Right lobe of liver (tissue), 6 donors: ENCODE results near the gene ERGIC1. TPM values are rescaled to one million over a fixed set of nuclear protein-coding genes. Genes with fewer than 3 reads are reported as not detected.

Source experiments
- ATAC-seq, 4 donors: fragments of 200-7000 bp; cut with Tn5 transposase; one replicate each; pipeline ENCODE4 v1.9.1; 2020; ENCODE audit warnings: mild to moderate bottlenecking in 4 of 4, moderate library complexity in 4 of 4
- DNase-seq, 3 donors: peaks; one replicate each; pipeline ENCODE4 v3.0.0-alpha.2; 2020
- H3K27ac ChIP-seq, 3 donors: fragments of 200-600 bp; one replicate each; pipeline ENCODE4 v1.8.0; 2022
- H3K27me3 ChIP-seq, 2 donors: fragments of 200-600 bp; one replicate each; pipeline ENCODE4 v1.8.0; 2022
- H3K36me3 ChIP-seq, 4 donors: fragments of 200-600 bp; sonication (generic) in 1 of 4; one replicate each; pipeline versions ENCODE4 v1.5.1 to v1.8.0; 2017 to 2022; ENCODE audit warnings: control low read depth in 1 of 4
- H3K4me1 ChIP-seq, 4 donors: fragments of 200-600 bp; sonication (generic) in 1 of 4; one replicate each; pipeline versions ENCODE4 v1.5.1 to v1.8.0; 2017 to 2022; ENCODE audit warnings: control low read depth in 1 of 4
- H3K4me3 ChIP-seq, 3 donors: fragments of 200-600 bp; one replicate each; pipeline ENCODE4 v1.8.0; 2022
- H3K9me3 ChIP-seq, 4 donors: fragments of 200-600 bp; sonication (generic) in 1 of 4; one replicate each; pipeline versions ENCODE4 v1.5.1 to v1.8.0; 2017 to 2022; ENCODE audit warnings: control low read depth in 1 of 4
- CTCF ChIP-seq, 4 donors: fragments of 200-600 bp in 3 of 4; fragments of 450-650 bp in 1 of 4; IDR thresholded peaks; one replicate each; pipeline versions ENCODE4 v1.5.1 to v1.8.0; 2016 to 2022; ENCODE audit warnings: antibody characterized with exemption in 4 of 4, mild to moderate bottlenecking in 2 of 4
- POLR2A ChIP-seq: fragments of 450-650 bp; IDR thresholded peaks from one replicate; pipeline ENCODE4 v1.6.1; 2017; ENCODE audit warnings: antibody characterized with exemption, mild to moderate bottlenecking
- WGBS: methylation state at CpG from one replicate; pipeline ENCODE4 v1.1.6; 2018; ENCODE audit warnings: low coverage, low lambda C conversion rate; ENCODE audit not compliant: insufficient coverage; ENCODE audit errors: missing lambda C conversion rate; 5-methylcytosine and 5-hydroxymethylcytosine counted together
- intact Hi-C, 2 donors: fragments of 100-400 bp; cut with DNase I; formaldehyde crosslinking; loops; one replicate each; pipeline versions ENCODE4 v1.11.2 to v1.14.1; 2022
- total RNA-seq, 6 experiments: library from RNA; depleted of rRNA in 2 of 6; stranded (reverse); fragments of >200 nt in 2 of 6; fragmentation: NEBNext Ultra II Directional in 3 of 6; extraction: Animal tissue kit (Norgen Biotek cat#: 25700) in 3 of 6; gene quantifications; one replicate each; pipeline versions ENCODE4 v1.1.0 to v1.2.4, GENCODE V29; 2016 to 2023
- donor health status: DM: no; HTN: yes; CAD: no.
- donor health status: DM: no; HTN: no; CAD: no.
- donor health status: DM: no; HTN: no; CAD: no.
- donor health status: DM: no; HTN: yes; CAD: no.
- donor health status: DM: no; HTN: yes; CAD: no.

Gene ERGIC1
- total RNA-seq, 6 experiments from 2014 or later, result 103 to 264 (median 154) TPM

GRCh38 chr5:172956228-172956627 is 122.2 kb downstream of the ERGIC1 start:
- Histone ChIP-seq H3K27ac (no peak overlapping the region), H3K36me3 (no peaks in the 10 kb centered on the region), H3K9me3 (no peaks in the 10 kb centered on the region), H3K4me1 (peaks cover 0 to 8% (median 0%) of the 10 kb centered on the region in 4 donors), H3K4me3 (no peak overlapping the region), H3K27me3 (no peaks in the 10 kb centered on the region)
- ATAC-seq, result no peak
- WGBS, result 78% methylated on average over 3 of the region's 3 CpGs
- no peak for DNase-seq
- intact Hi-C loops, result no loop called here
- no peak for TF ChIP-seq POLR2A
- TF ChIP-seq CTCF (IDR thresholded peaks at IDR 0.05), result no peak

- peaks cover 0 to 8% (median 0%) of the 10 kb centered on the region in 4 donors for H3K4me1 ChIP-seq
- H3K27ac ChIP-seq, result no peak overlapping the region
- H3K4me3 ChIP-seq, result no peak overlapping the region
- 76% methylated on average over 2 of the region's 4 CpGs for WGBS
- ATAC-seq, result no peak
- no peak for DNase-seq
- H3K27me3 ChIP-seq, result no peaks in the 10 kb centered on the region
- no peaks in the 10 kb centered on the region for H3K9me3 ChIP-seq
- intact Hi-C loops, result no loop called here
- peaks cover 0 to 2% (median 0%) of the 10 kb centered on the region in 4 donors for H3K36me3 ChIP-seq
- TF ChIP-seq POLR2A (no peak), CTCF (IDR thresholded peaks at IDR 0.05) (no peak)
These were observed 122.9 kb downstream of the ERGIC1 start for GRCh38 chr5:172956936-172957335.

- H3K4me1 ChIP-seq, result peaks cover 0 to 8% (median 0%) of the 10 kb centered on the region in 4 donors
- no peaks in the 10 kb centered on the region for H3K27me3 ChIP-seq
- 54% methylated on average over 5 of the region's 5 CpGs for WGBS
- no peak overlapping the region for H3K27ac ChIP-seq
- no peaks in the 10 kb centered on the region for H3K9me3 ChIP-seq
- no peak for TF ChIP-seq POLR2A
- TF ChIP-seq CTCF (IDR thresholded peaks at IDR 0.05), result no peak
- intact Hi-C loops, result no loop called here
- no peak overlapping the region for H3K4me3 ChIP-seq
- DNase-seq (no peak), ATAC-seq (no peak)
- peaks cover 0 to 4% (median 0%) of the 10 kb centered on the region in 4 donors for H3K36me3 ChIP-seq
These were observed 123.4 kb downstream of the ERGIC1 start for GRCh38 chr5:172957458-172957857.

GRCh38 chr5:172958331-172959046 is 124.4 kb downstream of the ERGIC1 start:
- DNase-seq, result peak; percentile 78 to 83 (median 80)
- TF ChIP-seq POLR2A (no peak), CTCF (IDR thresholded peaks at IDR 0.05) (no peak)
- intact Hi-C loops, result no loop called here
- 3% methylated on average over 34 of the region's 54 CpGs for WGBS
- Histone ChIP-seq H3K9me3 (no peaks in the 10 kb centered on the region), H3K27me3 (no peaks in the 10 kb centered on the region), H3K4me3 (peak overlapping the region; percentile 93 to 96 (median 96)), H3K4me1 (peaks cover 0 to 8% (median 0%) of the 10 kb centered on the region in 4 donors), H3K27ac (peak overlapping the region; percentile 54 to 70 (median 60)), H3K36me3 (peaks cover 0 to 4% (median 0%) of the 10 kb centered on the region in 4 donors)
- ATAC-seq, result peak; percentile 85 to 93 (median 89)
